Umbilical cord (tissue), 2 donors: Measurements from ENCODE around the gene KIF5A. TPM values are rescaled to one million over a fixed set of nuclear protein-coding genes. Genes with fewer than 3 reads are reported as not detected.
A peak's percentile ranks its signal among the peaks of the same experiment; 100 is the strongest.

ENCODE experiments used
- DNase-seq: peaks from one replicate; pipeline ENCODE4 v3.0.0-alpha.2; 2015; ENCODE audit warnings: low spot score
- total RNA-seq: library from RNA; depleted of rRNA; stranded (reverse); fragments of >200 nt; gene quantifications from one replicate; pipeline ENCODE4 v1.2.3, GENCODE V29; 2014; ENCODE audit warnings: low replicate concordance; ENCODE audit not compliant: insufficient read depth

KIF5A gene
- total RNA-seq, 1 donor from 2014 or later = 2.2 TPM

DNA sequence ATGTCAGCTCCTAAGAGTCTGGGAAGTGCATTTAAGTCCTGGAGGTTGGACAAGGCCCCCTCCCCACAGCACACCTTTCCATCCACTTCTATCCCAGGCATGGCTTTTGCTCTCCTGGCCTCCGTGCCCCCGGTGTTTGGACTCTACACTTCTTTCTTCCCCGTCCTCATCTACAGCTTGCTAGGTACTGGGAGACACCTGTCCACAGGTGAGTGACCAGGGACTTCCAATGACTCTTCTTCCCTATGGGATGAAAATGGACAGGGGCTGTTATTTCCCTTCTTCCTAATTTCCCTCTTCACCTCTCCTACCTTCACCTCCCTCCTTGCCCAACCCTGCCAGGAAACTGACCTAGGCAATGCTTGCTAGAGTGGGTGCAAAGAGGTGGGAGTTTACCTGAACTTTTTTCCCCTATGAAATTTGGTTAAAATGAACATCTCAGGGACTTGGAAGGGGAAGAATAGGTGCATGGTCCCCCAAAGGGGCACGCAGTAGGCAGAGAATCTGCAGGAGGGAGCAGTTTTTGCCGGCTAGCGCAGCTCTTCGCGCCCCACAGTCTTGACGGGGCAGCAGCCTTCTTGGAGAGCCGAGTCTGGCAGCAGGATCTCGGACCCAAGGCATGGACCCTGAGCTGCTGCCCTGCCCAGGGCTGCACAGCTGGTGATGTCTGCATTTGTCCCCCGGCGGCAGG, 70.5 kb downstream of the KIF5A start:
- no peak for DNase-seq

DNA sequence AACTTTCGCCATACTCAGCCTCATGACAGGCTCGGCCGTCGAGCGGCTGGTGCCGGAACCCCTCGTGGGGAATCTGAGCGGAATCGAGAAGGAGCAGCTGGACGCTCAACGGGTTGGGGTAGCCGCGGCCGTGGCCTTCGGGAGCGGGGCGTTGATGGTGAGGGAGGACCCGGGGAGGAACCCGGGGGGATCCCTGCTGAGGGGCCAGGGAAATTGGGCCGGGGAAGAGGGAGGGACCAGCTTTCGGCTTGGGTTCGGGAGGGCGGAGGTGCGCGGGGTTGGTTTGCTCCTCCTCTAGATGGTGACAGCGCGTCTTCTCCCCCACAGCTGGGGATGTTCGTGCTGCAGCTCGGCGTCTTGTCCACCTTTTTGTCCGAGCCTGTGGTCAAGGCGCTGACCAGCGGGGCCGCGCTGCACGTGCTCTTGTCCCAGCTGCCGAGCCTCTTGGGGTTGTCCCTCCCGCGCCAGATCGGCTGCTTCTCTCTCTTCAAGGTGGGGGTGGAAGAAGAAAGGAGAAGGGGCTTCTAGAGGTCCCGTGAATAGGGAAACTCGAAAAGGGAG, 71.2 kb downstream of the KIF5A start:
- no peak for DNase-seq

DNA sequence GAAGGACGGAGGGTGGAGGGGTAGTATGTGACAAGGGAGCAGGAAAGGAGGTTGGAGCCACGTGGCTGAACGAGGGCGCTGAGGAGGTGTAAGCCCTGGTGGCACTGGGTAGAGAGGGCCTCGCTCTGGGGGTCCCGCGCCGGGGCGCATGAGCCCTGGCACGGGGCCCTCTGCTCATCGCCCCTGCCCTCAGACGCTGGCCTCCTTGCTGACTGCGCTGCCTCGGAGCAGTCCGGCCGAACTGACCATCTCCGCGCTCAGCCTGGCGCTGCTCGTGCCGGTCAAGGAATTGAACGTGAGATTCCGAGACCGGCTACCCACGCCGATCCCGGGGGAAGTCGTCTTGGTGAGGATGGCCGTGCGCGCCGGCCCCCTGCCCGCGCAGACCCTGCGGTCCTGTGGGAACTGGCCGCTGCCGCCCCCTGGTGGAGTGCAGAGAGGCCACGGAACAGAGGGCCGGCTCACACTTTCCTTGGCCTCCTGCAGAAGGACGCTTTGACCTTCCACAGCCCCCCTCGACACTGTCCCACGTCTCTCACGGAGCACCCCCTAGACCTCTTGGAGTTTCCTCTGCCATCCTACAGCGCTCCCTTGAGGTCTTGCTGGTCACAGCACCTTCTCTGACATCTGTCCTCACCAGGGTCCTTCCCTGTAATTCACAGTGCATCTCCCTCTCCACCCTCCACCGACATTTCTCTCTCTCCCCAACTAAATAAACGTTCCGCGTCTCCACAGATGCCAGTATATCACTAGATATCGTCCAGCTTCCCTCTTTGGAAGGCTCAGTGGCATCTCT, 71.9 kb downstream of the KIF5A start:
- peak; percentile 47 for DNase-seq

DNA sequence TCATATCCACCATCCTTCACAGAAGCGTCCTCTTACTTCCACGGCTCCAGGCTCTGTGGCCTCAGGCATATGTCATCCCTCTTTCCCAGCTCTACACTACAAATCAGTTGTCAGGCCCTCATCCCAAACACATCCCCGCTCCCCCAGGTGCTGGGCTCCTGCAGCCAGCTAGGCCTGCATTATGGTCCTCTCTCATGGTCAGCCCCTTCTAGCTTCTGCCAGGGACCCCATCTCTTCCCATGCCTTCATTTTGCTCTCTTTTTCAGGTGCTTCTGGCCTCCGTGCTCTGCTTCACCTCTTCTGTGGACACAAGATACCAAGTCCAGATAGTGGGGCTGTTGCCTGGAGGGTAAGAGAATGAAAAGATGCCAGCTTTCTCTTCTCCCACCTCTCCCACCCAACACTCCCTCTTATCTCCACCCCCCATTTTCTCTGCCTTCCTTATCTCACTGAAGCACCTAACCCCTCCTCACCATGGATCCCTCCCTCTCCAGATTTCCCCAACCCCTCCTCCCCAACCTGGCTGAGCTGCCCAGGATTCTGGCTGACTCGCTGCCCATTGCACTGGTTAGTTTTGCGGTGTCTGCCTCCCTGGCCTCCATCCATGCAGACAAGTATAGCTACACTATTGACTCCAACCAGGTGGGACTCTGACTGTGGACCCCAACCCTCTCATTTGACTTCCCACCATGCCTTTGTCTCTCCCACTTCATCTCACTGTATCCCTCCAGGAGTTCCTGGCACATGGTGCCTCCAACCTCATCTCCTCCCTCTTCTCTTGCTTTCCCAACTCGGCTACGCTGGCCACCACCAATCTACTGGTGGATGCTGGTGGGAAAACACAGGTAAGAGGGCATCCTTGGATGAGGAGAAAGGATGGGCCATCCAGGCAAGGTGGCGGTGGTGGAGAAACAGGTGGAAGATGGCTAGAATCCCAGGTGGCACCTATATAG, 72.7 kb downstream of the KIF5A start:
- no peak for DNase-seq

DNA sequence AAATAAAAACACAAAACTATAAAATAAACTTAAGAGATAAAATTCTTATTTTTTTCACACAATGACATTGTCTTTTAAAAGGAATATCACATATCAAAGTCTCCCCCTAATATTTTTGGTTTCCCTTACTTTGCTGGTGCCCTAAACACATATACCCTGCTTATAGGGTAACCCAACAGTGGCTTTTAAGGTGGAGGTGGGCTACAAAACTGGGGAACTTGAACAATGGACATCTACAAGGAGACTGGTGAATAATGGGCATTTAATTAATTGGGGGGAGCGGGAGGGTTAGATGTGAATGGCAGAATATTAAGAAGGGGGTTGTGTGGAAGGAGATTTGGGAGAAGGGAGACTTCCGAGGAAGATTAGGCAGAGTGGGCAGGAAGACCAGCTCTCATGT, 73.5 kb downstream of the KIF5A start:
- no peak for DNase-seq

DNA sequence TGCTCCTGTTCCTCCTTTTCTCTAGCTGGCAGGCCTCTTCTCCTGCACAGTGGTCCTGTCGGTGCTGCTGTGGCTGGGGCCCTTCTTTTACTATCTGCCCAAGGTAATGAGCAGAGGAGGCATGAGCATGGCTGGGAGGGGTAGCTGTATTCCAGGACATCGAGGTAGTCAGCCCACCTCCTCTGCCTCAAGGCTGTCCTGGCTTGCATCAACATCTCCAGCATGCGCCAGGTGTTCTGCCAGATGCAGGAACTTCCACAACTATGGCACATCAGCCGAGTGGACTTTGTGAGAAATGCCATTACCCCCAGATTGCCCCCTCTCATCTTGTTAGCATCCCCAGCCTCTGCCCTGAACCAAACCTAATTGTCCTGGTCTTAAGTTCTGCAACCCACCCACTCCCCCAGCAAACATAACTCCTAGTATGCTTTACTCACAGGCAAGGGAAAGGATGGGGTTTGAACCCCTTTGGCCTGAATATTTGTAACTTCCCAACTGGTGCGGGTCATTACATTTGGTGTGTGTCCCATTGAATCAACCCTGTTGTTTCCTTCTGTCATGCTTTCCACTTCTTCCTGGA, 74.1 kb downstream of the KIF5A start:
- DNase-seq = no peak

DNA sequence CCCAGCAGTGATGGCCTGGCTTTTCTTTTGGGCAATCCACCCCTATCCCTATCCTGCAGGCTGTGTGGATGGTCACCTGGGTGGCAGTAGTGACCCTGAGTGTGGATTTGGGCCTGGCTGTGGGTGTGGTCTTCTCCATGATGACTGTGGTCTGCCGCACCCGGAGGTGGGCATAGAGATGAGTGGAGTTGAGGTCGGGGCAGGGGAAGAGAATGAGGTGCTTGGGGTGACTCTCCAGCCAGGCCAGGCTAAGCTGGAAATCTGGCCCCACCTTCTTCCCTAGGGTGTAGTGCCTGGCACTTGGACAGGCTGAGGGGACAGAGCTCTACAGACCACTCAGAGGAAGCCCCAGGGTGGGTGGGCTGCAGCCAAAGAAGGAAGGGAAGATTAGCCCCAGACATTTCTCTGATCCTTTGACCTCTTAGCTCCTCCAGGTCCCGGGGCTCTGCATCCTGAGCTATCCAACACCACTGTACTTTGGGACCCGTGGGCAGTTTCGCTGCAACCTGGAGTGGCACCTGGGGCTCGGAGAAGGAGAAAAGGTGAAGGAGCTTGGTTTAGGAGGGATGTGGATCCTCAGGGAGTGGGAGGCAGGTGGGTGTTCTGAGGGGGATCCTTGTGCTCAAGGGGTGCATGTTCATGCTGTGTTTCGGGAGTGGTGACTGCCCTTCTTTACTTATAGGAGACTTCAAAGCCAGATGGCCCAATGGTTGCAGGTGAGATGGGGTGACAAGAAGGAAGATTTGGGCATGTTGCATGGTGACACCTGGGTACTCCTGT, 74.8 kb downstream of the KIF5A start:
- DNase-seq = no peak

DNA sequence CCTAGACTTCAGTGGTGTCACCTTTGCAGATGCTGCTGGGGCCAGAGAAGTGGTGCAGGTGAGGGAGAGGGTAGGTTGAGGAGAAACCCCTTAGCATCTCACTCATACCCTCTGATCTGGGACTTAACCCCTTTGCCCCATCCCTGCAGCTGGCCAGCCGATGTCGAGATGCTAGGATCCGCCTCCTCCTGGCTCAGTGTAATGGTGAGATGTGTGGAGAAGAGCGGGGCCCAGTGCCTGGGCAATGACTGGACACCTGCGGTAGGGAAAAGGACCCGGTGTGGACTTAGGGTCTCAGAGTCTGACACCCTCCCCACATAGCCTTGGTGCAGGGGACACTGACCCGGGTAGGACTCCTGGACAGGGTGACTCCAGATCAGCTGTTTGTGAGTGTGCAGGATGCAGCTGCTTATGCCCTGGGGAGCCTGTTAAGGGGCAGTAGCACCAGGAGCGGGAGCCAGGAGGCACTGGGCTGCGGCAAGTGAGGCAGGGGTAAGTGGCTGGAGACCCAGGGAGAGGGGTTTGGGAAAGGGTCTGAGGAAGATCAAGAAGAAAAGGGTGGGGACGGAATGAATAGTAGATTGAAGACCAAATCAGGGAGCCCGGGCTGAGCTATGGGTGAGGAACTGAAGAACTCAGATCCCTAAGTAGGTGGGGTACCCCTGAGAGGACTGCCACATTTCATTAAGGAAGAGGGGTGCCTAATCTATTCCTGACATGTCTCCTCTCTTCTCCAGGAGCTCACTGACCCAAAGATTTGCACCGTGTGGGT, 75.6 kb downstream of the KIF5A start:
- no peak for DNase-seq

DNA sequence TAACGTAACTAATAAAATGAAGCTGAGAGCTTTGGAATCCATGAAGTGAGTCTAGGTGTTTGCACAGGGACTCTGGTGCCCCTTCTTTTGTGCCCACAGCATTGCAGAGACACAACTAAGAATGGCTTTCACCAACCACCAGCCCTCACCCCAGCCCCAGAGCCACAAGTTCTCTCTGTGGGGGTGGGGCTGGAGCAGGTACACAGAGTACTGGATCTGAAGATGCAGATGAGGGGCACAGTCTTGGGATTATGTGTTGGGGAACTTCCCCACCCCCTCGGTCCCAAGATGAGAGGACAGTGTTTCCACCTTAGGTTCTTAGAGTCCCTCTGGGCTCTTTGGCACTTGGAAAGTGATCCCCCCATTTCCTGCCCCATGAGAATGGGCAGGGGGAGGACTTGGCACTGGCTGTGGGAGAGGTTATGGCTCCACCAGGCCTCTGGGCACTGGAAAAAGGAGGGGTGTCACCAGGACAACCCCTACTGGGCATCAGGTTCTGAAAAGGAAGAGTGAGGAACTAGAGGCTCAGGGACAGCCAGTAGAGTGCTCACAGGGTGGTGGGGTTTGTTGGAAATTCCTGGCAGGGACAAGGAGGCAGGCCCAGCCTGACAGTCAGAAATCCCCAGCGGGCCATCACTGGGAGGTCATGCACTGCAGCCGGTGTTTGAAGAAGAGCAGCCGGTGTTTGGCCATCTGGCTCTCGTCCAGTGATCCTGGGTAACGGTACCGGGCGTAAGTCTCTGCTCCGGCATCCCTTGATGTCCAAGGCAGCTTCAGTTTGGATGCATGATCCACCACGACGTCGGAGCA, 76.5 kb downstream of the KIF5A start:
- DNase-seq = no peak

DNA sequence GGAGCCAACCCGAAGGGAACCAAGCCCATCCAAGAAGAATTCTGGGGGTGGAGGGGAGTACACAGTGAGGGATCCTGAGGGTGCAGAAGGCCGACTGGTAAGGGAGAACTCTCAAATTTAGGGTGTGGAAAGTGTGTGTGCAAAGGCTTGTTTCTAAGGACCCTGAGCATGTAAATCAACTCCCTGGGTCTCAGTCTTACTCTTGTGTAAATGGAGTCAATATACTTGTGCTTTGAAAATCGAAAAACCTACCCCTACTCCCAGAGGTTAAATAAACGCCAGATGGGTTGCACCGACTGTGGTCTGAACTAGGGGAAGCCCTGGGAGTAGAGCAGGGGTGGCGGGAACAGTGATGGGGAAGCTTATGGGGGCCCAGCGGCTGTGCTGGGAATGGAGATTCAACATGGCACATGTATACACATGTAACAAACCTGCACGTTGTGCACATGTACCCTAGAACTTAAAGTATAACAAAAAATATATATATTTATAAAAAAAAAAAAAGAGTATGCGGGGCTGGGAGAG, 77.1 kb downstream of the KIF5A start:
- DNase-seq = no peak

DNA sequence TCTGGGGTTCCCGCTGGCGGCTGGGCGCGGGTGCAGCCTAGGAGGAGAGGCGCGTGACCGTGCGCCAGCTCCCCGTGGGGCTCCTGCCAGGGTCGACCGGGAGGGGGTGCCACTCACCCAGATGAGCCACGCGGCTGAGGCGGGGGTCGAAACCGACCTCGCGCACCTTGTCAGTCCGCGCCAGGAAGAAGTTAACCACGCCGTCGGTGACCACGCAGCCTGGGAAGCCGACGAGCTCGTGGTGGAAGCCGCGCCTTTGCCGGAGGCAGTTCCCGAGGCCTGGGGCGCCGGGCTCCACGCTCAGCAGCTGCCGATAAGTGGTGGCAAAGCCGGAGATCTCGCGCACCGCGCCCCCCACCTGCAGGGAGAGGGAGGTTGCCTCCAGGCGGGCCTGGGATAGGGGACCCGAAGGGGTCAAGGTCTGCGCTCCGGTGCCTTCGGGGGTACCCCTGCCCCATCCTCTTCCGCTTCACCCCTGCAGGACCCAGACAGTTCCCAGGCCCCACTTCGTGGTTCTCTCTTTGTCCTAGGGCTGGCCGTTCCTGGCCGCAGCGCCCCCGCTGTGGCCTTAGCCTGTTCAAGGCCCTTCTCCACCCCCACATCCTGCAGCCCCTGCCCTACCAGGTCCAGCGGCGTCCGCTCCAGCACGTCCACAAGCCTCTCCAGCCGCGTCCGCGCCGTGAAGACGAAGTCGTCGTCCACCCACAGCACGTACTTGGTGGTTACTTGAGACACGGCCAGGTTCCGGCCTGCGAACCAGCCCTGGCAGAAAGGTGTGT, 77.8 kb downstream of the KIF5A start:
- no peak for DNase-seq

DNA sequence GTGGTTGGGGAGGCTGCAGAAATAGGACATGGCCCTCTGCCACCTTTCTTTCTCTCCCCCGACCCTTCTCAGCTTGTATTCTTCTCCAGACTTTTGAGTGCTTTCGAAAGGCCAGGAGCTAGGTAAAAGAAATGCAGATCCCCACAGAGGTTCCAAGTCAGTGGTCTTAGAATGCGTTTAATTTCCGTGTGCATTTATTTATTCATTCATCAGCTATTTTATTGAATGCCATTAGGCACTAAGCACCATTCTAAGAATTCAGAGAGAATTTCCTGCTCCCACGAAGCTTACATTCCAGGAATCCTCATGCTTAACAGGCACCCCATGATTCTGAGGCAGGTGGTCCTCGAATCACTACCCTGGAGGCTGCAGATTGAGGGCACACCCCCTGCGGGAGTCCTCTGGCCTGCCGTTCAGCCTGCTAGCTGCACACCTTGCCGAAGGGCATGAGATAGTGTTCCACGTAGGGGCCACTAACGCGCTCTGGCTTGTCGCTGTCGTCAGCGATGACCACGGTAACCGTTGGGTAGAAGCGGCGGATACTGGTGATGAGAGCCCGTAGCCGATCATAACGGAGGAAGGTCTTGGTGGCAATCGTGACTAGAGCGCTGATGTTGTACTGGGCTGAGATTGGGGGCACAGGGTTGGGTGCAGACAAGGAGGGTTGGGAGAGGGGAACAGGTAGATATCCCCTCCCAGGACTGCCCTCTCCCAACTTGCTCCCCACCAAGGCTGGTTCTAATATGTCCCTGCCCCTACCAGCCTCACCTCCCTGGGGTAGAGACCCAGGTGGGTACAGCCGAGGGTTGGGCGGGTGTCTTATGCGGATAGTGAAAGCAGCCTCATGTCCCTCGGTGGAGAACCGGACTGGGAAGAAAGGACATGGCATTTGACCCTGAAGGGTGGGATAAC, 78.7 kb downstream of the KIF5A start:
- no peak for DNase-seq

DNA sequence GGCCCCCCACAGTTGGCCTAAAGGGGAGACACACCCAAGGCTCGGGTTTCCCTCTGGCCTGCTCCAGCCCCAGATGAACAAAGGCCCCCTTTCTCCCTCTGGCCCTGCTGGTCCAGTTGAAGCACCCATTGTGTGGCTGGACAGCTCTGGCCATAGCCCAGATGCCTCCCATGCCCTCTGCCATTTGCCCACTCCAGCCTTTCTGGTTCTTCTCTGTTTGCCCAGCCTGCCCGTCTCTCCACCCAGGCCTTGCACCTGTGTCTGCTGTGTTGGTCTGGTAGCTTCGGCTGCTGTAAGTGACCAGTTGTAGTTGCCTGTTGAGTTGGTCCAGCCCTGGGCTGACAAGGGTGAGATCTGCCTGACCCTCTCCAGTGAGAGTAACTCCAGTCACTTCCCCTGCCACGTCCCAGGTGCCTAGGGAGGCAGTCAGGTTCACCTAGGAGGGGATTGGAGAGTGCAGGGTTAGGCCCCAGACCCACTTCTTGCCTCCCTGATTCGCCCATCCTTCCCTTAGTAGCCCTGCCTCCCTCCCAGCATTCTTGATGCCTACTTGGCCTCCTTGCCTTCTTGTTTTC, 80.1 kb downstream of the KIF5A start:
- DNase-seq = no peak

DNA sequence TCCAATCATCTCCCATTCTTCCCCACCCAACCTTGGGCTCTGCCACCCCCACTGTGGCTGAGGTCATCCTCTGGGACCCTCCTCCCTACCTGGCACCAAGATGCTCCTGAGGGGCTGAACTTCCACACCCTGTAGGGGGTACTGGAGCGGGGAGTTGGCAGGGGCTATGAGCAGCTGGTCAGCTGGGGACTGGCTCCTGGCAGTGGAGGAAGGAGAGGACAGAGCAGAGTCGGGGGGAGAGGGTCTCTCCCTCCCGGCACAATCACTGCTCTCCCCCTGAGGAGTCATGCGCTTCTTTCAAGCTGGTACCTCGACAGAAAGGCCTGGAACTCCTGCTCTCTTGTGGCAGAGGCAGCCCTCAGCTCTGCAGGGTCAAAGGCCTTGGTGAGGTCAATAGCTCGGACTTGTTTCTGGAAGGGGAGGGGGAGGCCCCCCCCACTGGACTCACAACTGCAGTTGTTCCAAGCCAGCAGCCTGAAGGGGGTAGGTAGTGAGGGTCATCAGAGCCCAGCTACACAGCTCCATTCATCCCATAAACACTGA, 81.1 kb downstream of the KIF5A start:
- DNase-seq = no peak

DNA sequence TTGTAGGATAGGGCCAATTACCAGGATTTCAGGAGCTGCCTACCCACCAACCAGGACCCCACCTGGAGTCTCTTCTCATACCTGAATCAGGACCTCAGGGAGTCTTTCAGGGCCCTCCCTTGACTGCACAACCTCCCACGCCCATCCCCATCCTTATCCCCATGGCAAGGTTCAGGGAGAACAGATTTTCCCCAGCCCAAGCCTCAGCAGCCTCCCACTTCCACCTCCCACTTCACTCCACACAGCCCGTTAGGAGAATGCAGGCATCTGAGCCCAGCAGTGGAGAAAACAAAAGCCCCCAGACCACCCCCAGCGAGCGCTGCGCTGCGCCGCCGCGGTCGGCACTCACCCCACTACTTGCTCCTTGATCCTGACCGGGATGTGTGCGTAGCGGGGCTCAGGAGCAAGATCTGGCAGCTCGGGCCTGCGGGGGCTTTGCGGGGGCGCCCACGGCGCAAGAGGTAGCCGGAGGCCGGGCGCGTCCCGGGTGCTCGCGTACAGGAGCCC, 81.8 kb downstream of the KIF5A start:
- DNase-seq = no peak
